ENCODE results near the gene PKD1. TPM values are rescaled to one million over a fixed set of nuclear protein-coding genes. Genes with fewer than 3 reads are reported as not detected.

Gene PKD1
- total RNA-seq, 2 donors from 2014 or later, result 78.9 to 237 TPM

DNA sequence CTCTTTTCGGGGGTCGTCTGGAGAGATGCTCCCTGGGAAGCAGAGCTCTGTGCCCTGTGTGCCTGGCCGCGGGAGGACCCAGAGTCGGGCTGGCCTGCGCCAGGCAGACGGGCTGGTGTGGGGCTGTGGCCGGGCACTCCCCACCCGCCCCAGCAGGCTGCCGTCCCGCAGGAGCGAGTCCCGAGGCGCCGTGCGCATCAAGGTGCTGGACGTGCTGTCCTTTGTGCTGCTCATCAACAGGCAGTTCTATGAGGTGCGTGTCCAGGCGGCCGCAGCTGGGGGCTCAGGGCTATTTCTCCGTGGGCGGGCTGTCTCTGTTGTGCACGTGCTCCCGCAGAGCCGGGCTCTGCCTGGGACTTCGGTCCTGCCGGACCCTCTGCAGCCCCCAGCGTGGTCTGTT is 72.9 kb downstream of the PKD1 start:
- WGBS, 2 donors, result 94% methylated on average over 16 of the region's 28 CpGs; no CpG with 5 or more reads in 1 of the 2 donors
- Histone ChIP-seq H3K9me3 (no peaks in the 10 kb centered on the region), H3K27ac (no peak overlapping the region), H3K36me3 (replicated peaks in 1 of 2; ENCODE audit: insufficient read depth in 1 of 2, low read depth in 2 of 2) (peaks cover 0 to 7% of the 10 kb centered on the region in 2 donors), H3K27me3 (no peaks in the 10 kb centered on the region), H3K4me3 (no peak overlapping the region), H3K4me1 (no peaks in the 10 kb centered on the region)
- intact Hi-C loops (cut with DNase I), result no loop called here
- ATAC-seq (no peak), DNase-seq (no peak)
- no peak for TF ChIP-seq POLR2A (IDR thresholded peaks at IDR 0.05)
- TF ChIP-seq, protein P1, sequence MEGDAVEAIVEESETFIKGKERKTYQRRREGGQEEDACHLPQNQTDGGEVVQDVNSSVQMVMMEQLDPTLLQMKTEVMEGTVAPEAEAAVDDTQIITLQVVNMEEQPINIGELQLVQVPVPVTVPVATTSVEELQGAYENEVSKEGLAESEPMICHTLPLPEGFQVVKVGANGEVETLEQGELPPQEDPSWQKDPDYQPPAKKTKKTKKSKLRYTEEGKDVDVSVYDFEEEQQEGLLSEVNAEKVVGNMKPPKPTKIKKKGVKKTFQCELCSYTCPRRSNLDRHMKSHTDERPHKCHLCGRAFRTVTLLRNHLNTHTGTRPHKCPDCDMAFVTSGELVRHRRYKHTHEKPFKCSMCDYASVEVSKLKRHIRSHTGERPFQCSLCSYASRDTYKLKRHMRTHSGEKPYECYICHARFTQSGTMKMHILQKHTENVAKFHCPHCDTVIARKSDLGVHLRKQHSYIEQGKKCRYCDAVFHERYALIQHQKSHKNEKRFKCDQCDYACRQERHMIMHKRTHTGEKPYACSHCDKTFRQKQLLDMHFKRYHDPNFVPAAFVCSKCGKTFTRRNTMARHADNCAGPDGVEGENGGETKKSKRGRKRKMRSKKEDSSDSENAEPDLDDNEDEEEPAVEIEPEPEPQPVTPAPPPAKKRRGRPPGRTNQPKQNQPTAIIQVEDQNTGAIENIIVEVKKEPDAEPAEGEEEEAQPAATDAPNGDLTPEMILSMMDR (IDR thresholded peaks at IDR 0.05), result no peak

DNA sequence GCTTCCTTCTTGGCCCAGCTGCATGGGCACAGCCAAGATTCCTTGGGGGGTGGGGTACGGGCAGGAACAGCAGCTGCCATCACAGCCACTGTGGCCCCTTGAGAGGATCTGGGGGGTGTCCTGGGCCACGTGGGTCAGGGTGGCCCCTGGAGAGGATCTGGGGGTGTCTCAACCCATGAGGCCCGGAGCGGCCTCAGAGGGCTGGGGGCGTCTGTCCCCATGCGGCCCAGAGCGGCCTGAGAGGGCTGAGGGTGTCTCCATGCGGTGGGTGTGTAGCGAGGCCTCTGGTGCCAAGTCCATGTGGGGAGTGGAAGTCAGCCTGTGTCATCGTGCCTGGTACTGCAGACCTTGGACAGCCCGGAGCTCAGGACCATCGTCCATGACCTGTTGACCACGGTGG is 74.2 kb downstream of the PKD1 start:
- H3K27ac ChIP-seq, result no peak overlapping the region
- H3K27me3 ChIP-seq, result no peaks in the 10 kb centered on the region
- no peak overlapping the region for H3K4me3 ChIP-seq
- H3K9me3 ChIP-seq, result no peaks in the 10 kb centered on the region
- 93 to 97% methylated on average over 7 to 12 of the region's 13 CpGs for WGBS, 2 donors
- TF ChIP-seq POLR2A (IDR thresholded peaks at IDR 0.05), result no peak
- TF ChIP-seq, protein P1 (IDR thresholded peaks at IDR 0.05), result no peak
- intact Hi-C loops (cut with DNase I), result no loop called here
- peaks cover 0 to 7% of the 10 kb centered on the region in 2 donors for H3K36me3 ChIP-seq (replicated peaks in 1 of 2; ENCODE audit: insufficient read depth in 1 of 2, low read depth in 2 of 2)
- no peak for ATAC-seq
- no peaks in the 10 kb centered on the region for H3K4me1 ChIP-seq
- no peak for DNase-seq

DNA sequence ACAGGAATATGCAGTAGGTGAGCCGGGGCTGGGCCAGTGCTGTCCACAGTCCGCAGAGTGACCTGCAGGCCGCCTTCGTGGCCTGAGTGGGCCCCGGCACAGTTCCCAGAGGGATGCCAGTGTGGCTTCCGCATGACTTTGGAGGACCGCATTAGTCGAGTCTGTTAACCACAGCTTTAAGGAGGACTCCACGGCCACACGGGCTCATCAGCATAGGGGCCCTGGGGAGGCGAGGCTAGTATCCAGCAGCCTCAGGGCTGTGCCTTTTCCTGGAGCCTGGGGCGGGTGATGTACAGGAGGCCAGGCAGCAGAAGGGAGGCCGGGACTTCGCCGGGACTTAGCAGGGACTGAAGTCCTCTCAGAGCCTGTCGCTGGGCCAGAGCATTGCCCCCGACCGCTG is 74.7 kb downstream of the PKD1 start:
- Histone ChIP-seq H3K9me3 (no peaks in the 10 kb centered on the region), H3K27ac (no peak overlapping the region), H3K27me3 (no peaks in the 10 kb centered on the region), H3K4me3 (no peak overlapping the region), H3K36me3 (replicated peaks in 1 of 2; ENCODE audit: insufficient read depth in 1 of 2, low read depth in 2 of 2) (peaks cover 0 to 4% of the 10 kb centered on the region in 2 donors), H3K4me1 (no peaks in the 10 kb centered on the region)
- TF ChIP-seq POLR2A (IDR thresholded peaks at IDR 0.05), result no peak
- TF ChIP-seq, protein P1 (IDR thresholded peaks at IDR 0.05), result no peak
- ATAC-seq, result no peak
- intact Hi-C loops (cut with DNase I), result no loop called here
- no peak for DNase-seq
- 86 to 94% methylated on average over 7 to 17 of the region's 18 CpGs for WGBS, 2 donors

DNA sequence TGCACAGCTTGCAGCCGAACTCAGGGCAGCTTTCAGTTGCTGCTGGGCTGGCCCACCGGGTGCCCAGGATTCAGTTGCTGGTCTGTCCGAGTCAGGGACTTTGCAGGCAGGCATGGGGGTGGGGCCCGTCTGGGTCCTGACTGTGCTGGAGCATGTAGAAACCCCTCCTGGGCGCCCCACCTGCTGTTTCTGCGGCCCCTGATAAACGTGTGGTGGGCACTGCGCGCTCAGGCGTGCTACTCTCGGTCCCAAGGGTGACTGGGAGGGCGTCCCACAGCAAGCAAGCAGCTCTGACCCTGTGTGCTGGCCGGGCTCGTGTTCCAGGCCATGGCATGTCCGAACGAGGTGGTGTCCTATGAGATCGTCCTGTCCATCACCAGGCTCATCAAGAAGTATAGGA is 75.4 kb downstream of the PKD1 start:
- DNase-seq (no peak), ATAC-seq (no peak)
- Histone ChIP-seq H3K9me3 (no peaks in the 10 kb centered on the region), H3K4me1 (no peaks in the 10 kb centered on the region), H3K27me3 (no peaks in the 10 kb centered on the region), H3K36me3 (replicated peaks in 1 of 2; ENCODE audit: insufficient read depth in 1 of 2, low read depth in 2 of 2) (peaks cover 0 to 4% of the 10 kb centered on the region in 2 donors), H3K4me3 (no peak overlapping the region), H3K27ac (no peak overlapping the region)
- TF ChIP-seq, protein P1 (IDR thresholded peaks at IDR 0.05), result no peak
- no peak for TF ChIP-seq POLR2A (IDR thresholded peaks at IDR 0.05)
- 78% methylated on average over 14 of the region's 17 CpGs; no CpG with 5 or more reads in 1 of the 2 donors for WGBS, 2 donors
- intact Hi-C loops (cut with DNase I), result no loop called here

DNA sequence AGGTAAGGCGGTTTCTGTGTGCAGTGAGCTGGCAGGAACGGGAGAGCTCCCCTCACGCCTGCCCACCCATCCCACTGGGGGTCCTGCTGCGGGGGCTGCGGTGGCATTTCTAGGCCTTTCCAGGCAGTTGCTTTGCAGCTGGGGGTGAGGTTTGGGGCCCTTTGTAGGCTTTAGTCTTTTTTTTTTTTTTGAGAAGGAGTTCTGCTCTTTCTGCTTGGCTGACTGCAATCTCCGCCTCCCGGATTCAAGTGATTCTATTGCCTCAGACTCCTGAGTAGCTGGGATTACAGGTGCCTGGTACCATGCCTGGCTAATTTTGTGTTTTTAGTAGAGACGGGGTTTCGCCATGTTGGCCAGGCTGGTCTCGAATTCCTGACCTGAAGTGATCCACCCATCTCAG is 76.8 kb downstream of the PKD1 start:
- H3K4me1 ChIP-seq, result peaks cover 8% of the 10 kb centered on the region
- H3K27me3 ChIP-seq, result no peaks in the 10 kb centered on the region
- intact Hi-C loops (cut with DNase I), result no loop called here
- no peaks in the 10 kb centered on the region for H3K9me3 ChIP-seq
- TF ChIP-seq POLR2A (IDR thresholded peaks at IDR 0.05), result no peak
- TF ChIP-seq, protein P1 (IDR thresholded peaks at IDR 0.05), result no peak
- ATAC-seq (no peak), DNase-seq (no peak)
- H3K27ac ChIP-seq, result no peak overlapping the region
- no peak overlapping the region for H3K4me3 ChIP-seq
- 94 to 98% methylated on average over 10 of the region's 10 CpGs for WGBS, 2 donors
- H3K36me3 ChIP-seq (replicated peaks in 1 of 2; ENCODE audit: insufficient read depth in 1 of 2, low read depth in 2 of 2), result peaks cover 0 to 2% of the 10 kb centered on the region in 2 donors

All from body of pancreas (tissue), 4 donors.